Activated effector memory CD4-positive, alpha-beta T cell treated with anti-CD3 and anti-CD28 coated beads, Interleukin-2, amount 50 U/mL, for 16 hours (primary cell): ENCODE data around the gene TCAF1.
A peak's percentile ranks its signal among the peaks of the same experiment; 100 is the strongest.

Source experiments
- DNase-seq: peaks from one replicate; pipeline ENCODE4 v3.0.0-alpha.2; 2020

The TCAF1 gene

GRCh38 chr7:143901668-143902331, at the start of gene TCAF1:
Gene TCAF1, minus strand, starts transcription at chr7:143902176. Its CDS starts 25,568 bp downstream, at chr7:143876608.
- peak; percentile 95 for DNase-seq

- no peak for DNase-seq
These were observed 46.8 kb upstream of the TCAF1 start for GRCh38 chr7:143948733-143949132.

DNA sequence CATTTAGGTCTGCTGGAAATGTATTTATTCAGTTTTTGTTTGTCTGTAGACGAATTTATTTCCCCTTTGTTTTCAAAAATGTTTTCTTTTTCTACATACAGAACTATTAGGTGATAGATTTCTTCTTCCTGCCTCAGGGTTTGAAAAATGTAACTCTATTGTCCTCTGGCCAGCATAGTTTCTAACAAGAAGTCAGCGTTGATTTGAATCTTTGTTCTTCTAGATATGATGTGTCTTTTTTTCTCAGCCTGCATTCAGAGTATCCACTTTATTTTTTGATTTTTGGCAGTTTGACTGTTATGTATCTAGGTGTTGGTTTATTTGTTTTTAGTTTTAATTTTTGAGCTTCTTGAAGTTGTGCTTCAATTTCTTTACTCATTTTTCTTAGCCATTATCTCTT, 45.1 kb upstream of the TCAF1 start:
- DNase-seq, result no peak

GRCh38 chr7:143945423-143945822, 43.4 kb upstream of the TCAF1 start:
- DNase-seq, result no peak

GRCh38 chr7:143938379-143939243, 36.6 kb upstream of the TCAF1 start:
- no peak for DNase-seq

- DNase-seq, result no peak
These were observed 34.4 kb upstream of the TCAF1 start for GRCh38 chr7:143936087-143937009.

DNA sequence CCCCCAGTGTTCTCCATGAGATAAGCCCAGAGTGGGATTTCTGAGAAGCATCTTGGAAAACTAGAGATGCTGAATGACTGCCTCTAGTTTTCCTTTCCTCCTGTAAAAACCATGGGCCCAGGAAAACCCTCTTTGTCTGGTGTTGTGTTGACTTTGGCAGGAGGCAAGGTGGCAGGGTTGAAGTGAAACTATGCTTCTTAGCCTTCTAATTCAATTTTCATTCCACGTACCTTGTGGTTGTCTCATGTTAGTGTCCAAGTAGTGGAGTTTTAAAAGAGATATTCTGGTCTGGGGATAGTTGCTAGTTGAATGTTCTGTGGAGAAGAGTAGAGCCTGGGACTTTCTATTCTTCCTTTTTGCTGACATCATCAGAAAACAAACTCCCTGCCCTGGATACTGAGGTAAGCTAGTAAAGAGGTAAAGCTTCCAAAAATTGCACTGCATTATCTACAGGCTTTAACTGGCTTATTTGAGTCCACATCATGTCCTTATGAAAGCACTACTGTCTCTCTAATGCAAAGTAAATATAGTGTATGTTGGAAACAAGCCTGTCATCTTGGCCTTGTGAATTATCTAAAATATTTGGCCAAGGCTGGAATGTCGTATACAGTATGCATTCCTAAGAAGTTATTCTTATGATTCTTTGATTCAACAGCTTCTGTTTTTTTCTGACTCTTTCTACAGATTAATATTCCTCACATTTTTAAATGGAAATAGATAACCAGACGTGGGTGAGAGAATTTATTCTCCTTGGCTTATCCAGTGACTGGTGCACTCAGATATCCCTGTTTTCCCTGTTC, 32.8 kb upstream of the TCAF1 start, which contains the start of gene OR2F2:
OR2F2 (plus strand) TSS at position 708 of the 800 bp plus-strand sequence; CDS start at position 708, 0 bp downstream.
- DNase-seq, result no peak

- no peak for DNase-seq
These were observed 29.8 kb upstream of the TCAF1 start for GRCh38 chr7:143931739-143932138.

DNA sequence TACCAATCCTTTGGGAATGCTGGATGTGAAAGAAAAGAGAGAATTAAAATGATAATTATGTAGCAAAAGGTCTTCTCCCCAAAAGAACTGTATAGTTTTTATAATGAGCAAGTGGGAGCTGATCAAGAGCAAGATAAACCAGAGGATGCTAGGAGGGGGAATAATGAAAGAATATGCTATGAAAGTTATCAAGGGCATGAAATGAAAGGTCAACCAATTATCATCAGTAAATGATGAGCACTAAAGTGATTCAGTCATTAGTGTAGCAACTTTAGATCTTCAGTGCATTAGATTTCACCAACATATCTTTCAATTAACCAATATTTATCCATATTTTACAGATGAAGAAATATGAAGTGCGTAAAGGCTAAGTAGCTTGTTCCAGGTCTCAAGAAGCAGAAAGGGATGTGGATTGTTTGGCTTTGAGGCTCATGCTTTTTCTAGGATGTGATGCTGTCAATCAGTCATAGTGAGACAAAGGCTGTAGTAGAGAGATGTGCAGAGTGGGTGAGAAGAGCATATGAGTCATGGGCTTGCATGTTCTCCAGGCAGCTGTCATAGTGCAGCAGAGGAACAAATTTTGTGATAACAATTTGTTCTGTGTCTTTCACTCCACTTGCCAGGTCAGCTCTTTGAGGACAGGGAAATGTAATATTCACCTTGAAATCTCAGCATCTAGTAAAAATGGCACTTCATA, 27.4 kb upstream of the TCAF1 start:
- no peak for DNase-seq

DNA sequence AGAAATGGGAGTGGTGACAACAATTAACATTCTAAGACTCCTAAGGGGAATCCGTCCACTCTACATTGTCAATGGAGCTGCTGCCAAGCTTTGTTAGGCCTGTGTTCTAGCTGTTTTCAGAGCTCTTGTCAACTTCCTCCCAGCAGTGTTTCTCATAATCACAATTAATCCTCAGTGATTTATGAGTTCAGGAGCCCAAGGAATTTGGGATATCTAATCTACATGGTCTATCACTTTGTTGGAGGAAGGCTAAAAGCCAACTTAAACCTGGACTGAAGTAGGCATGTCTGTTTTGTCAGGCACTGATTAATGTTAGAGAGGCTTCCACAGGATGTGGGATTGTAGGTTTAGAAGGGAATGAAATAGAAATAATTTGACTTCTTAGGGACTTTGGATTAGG, 22.9 kb upstream of the TCAF1 start:
- no peak for DNase-seq

- no peak for DNase-seq
These were observed 13.1 kb upstream of the TCAF1 start for GRCh38 chr7:143914938-143915652.

GRCh38 chr7:143913945-143914615, 12.1 kb upstream of the TCAF1 start:
- DNase-seq, result no peak

GRCh38 chr7:143910473-143911248, 8.7 kb upstream of the TCAF1 start:
- DNase-seq, result no peak

- DNase-seq, result no peak
These were observed 7.9 kb upstream of the TCAF1 start for GRCh38 chr7:143909863-143910262.

DNA sequence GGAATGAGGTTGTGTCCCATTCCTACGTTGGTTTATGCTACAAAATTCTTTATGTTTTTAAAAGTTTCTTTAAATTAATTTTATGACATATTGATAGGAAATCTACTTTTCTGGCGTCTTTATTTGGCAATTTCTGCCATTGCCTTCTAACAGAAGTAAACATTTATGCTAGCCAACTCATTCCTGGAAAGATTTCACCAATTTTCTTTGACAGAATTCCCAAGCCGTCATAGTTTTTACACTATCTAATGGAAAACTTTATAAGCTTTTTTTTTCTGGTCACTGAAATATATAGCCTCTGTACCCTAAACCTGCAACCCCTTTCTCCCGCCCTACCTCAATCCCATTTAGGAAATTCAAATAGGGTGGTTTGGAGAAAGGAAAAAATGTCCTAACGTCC, 6.1 kb upstream of the TCAF1 start:
- no peak for DNase-seq

- DNase-seq, result no peak
These were observed 4.9 kb upstream of the TCAF1 start for GRCh38 chr7:143906895-143907294.

DNA sequence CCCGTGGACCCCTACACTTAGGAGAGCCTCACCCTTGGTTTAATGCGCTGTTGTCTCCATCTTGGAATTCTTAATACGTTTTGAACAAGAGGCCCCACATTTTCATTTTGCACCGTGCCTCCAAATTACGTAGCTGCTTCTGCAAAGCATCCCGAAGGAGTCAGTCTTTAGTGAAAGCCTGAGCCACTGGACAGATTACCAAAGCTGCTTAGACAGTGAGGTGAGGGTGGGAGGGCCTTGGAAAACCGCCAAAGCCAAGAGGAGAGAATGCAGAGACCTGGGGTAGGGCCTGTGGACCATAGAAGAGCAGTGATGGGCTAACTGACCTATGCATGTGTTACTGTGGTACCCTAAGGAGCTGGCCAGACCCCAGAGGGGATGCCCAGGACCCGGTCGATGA, 4.2 kb upstream of the TCAF1 start:
- no peak for DNase-seq

DNA sequence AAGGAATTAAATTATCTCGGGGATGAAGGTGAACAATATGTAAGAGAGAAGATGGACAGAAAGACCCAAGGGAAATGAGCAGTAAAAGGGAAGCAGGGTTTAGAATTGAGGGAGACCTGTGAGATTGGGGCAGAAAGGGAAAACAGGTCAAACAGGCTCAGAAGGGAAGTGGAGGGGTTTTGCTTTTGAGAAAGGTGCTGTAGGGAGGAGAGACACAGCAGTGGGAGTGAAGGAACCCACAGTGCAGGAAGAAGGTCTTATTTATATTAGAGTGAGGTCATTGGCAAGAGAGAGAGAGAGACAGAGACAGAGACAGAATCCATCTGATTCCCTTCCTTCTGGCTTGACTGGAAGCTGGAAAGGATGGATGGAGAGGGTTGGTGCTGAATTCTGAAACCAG, 3.5 kb upstream of the TCAF1 start:
- no peak for DNase-seq

DNA sequence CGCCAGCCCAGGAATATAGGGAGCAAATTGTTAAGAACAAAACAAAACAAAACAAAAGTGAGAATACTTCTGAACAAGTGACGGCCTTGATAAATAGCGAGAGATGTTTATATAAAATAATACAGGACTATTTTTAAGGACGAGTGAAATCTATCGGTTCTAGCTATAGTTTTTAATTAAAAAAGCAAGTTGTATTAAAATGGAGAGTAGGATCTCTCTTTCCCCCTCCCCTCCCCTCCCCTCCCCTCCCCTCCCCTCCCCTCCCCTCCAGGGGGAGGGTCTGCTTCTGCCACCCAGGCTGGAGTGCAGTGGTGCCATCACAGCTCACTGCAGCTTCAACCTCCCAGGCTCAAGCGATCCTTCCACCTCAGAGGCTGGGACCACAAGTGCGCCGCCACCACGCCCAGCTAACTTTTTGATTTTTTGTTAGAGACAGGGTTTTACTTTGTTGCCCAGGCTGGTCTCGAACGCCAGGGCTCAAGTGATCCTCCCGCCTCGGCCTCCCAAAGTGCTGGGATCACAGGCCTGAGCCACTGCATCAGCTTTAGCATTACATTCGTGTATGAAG, 440 bp upstream of the TCAF1 start:
- no peak for DNase-seq
